Kidney epithelial cell (primary cell): Measurements from ENCODE around the gene DOCK4. TPM values are rescaled to one million over a fixed set of nuclear protein-coding genes. Genes with fewer than 3 reads are reported as not detected.

Source experiments
- DNase-seq: peaks from one replicate; pipeline ENCODE4 v3.0.0-alpha.2; 2010; ENCODE audit warnings: low read depth
- H3K27me3 ChIP-seq: 2 replicates; pipeline ENCODE4 v1.6.0; 2011; ENCODE audit warnings: low read length; ENCODE audit not compliant: control insufficient read depth, insufficient read depth
- H3K36me3 ChIP-seq: 2 replicates; pipeline ENCODE4 v1.5.1; 2011; ENCODE audit warnings: low read length; ENCODE audit not compliant: control insufficient read depth, insufficient read depth
- H3K4me3 ChIP-seq: 2 replicates; pipeline ENCODE4 v1.5.1; 2011; ENCODE audit warnings: low read depth, mild to moderate bottlenecking, control low read depth, low read length
- CTCF ChIP-seq: IDR thresholded peaks from 2 replicates; pipeline ENCODE4 v1.5.1; 2011; ENCODE audit warnings: mild to moderate bottlenecking, moderate library complexity, low read length, control low read depth, inconsistent platforms; ENCODE audit not compliant: insufficient read depth, poor library complexity, severe bottlenecking
- total RNA-seq: library from RNA; depleted of rRNA; stranded (reverse); fragments of >200 nt; gene quantifications from 2 replicates; pipeline ENCODE4 v1.2.3, GENCODE V29; 2015

The DOCK4 gene
- total RNA-seq, 1 donor from 2014 or later = 16.8 TPM

- H3K36me3 ChIP-seq = no peaks in the 10 kb centered on the region
- no peak overlapping the region for H3K4me3 ChIP-seq
- no peaks in the 10 kb centered on the region for H3K27me3 ChIP-seq
- no peak for DNase-seq
- TF ChIP-seq CTCF = no peak
Observed at GRCh38 chr7:111734954-111735660, 471.1 kb downstream of the DOCK4 start.

- Histone ChIP-seq H3K4me3 (no peak overlapping the region), H3K27me3 (no peaks in the 10 kb centered on the region), H3K36me3 (no peaks in the 10 kb centered on the region)
- DNase-seq = no peak
- TF ChIP-seq CTCF = no peak
Observed at GRCh38 chr7:111732923-111733322, 473.3 kb downstream of the DOCK4 start.

GRCh38 chr7:111730476-111731300 lies 475.5 kb downstream of the DOCK4 start:
- Histone ChIP-seq H3K27me3 (no peaks in the 10 kb centered on the region), H3K4me3 (no peak overlapping the region), H3K36me3 (no peaks in the 10 kb centered on the region)
- no peak for DNase-seq
- TF ChIP-seq CTCF = peak; percentile 47

- no peaks in the 10 kb centered on the region for H3K36me3 ChIP-seq
- no peak for TF ChIP-seq CTCF
- H3K27me3 ChIP-seq = no peaks in the 10 kb centered on the region
- H3K4me3 ChIP-seq = no peak overlapping the region
- DNase-seq = no peak
Observed at GRCh38 chr7:111730057-111730456, 476.1 kb downstream of the DOCK4 start.

- no peak for DNase-seq
Observed at GRCh38 chr7:111729483-111729882, 476.7 kb downstream of the DOCK4 start.

More at GRCh38 chr7:111729483-111729882, 476.7 kb downstream of the DOCK4 start:
- Histone ChIP-seq H3K4me3 (no peak overlapping the region), H3K27me3 (no peaks in the 10 kb centered on the region), H3K36me3 (no peaks in the 10 kb centered on the region)
- TF ChIP-seq CTCF = no peak
